NCI-H526 treated with DMSO at 0.1 percent for 48 hours (cell line): ENCODE results near the gene ETFA.

ENCODE experiments used
- DNase-seq: peaks from one replicate; lab custom pipeline; 2025; lab: John Stamatoyannopoulos, UW

The ETFA gene

GRCh38 chr15:76311100-76311953 lies at the start of gene ETFA:
Gene ETFA, minus strand, starts transcription at chr15:76311469. Its CDS starts 81 bp downstream, at chr15:76311388.
- peak; percentile 89 for DNase-seq

GRCh38 chr15:76360416-76360815 lies 49.1 kb upstream of the ETFA start:
- DNase-seq = no peak

GRCh38 chr15:76359152-76359551 lies 47.9 kb upstream of the ETFA start:
- DNase-seq = no peak

- no peak for DNase-seq
Observed at GRCh38 chr15:76358453-76358852, 47.2 kb upstream of the ETFA start.

- no peak for DNase-seq
Observed at GRCh38 chr15:76354823-76355440, 43.7 kb upstream of the ETFA start.

- DNase-seq = no peak
Observed at GRCh38 chr15:76353903-76354302, 42.6 kb upstream of the ETFA start.

- DNase-seq = no peak
Observed at GRCh38 chr15:76353023-76353577, 41.8 kb upstream of the ETFA start.

GRCh38 chr15:76349301-76350070 lies 38.2 kb upstream of the ETFA start:
- peak; percentile 30 for DNase-seq

- DNase-seq = no peak
Observed at GRCh38 chr15:76347482-76348055, 36.3 kb upstream of the ETFA start.

GRCh38 chr15:76346669-76347481 lies 35.6 kb upstream of the ETFA start:
- DNase-seq = no peak

- no peak for DNase-seq
Observed at GRCh38 chr15:76345880-76346668, 34.8 kb upstream of the ETFA start.

GRCh38 chr15:76345583-76345879 lies 34.3 kb upstream of the ETFA start:
- no peak for DNase-seq

- no peak for DNase-seq
Observed at GRCh38 chr15:76344893-76345582, 33.8 kb upstream of the ETFA start.

- no peak for DNase-seq
Observed at GRCh38 chr15:76343313-76343996, 32.2 kb upstream of the ETFA start.

- no peak for DNase-seq
Observed at GRCh38 chr15:76342382-76343201, 31.3 kb upstream of the ETFA start.

GRCh38 chr15:76342058-76342381 lies 30.8 kb upstream of the ETFA start:
- DNase-seq = no peak

GRCh38 chr15:76341366-76342057 lies 30.2 kb upstream of the ETFA start:
- DNase-seq = peak; percentile 51

- peak; percentile 51 for DNase-seq
Observed at GRCh38 chr15:76340803-76341365, 29.6 kb upstream of the ETFA start.
